Epithelial cell of esophagus (primary cell): ENCODE data around the gene KIF21A.

Experiments used
- DNase-seq: peaks from one replicate; pipeline ENCODE4 v3.0.0; 2010; ENCODE audit warnings: low read depth
- H3K4me3 ChIP-seq: 2 replicates; pipeline ENCODE4 v1.5.1; 2011; ENCODE audit warnings: mild to moderate bottlenecking, low read length, control low read depth
- TF ChIP-seq, protein P1 (sequence below): IDR thresholded peaks from 2 replicates; pipeline ENCODE4 v1.5.1; 2011; ENCODE audit warnings: low read depth, mild to moderate bottlenecking, low read length, control low read depth, inconsistent platforms; ENCODE audit not compliant: insufficient read depth; ENCODE audit errors: missing control alignments

The KIF21A gene

DNA sequence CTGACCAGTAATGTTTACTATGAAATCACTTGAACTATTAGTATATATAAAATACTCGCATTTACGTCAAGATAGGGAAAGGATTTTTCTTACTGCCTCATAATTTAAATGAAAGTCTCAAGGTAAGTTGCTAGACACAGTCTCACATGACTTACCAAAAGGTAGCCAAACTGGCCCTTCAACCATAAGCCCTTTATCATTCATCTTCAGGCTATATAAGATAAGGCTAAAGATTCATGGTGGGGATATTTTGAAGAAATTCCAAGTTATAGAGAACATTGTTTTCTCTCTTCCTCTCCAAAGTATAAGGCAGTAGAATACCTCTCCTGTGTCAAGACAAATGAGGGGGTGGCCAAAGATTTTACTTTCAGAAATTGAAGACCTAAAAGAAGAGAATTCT, 23.4 kb downstream of the KIF21A start:
- TF ChIP-seq, protein P1, sequence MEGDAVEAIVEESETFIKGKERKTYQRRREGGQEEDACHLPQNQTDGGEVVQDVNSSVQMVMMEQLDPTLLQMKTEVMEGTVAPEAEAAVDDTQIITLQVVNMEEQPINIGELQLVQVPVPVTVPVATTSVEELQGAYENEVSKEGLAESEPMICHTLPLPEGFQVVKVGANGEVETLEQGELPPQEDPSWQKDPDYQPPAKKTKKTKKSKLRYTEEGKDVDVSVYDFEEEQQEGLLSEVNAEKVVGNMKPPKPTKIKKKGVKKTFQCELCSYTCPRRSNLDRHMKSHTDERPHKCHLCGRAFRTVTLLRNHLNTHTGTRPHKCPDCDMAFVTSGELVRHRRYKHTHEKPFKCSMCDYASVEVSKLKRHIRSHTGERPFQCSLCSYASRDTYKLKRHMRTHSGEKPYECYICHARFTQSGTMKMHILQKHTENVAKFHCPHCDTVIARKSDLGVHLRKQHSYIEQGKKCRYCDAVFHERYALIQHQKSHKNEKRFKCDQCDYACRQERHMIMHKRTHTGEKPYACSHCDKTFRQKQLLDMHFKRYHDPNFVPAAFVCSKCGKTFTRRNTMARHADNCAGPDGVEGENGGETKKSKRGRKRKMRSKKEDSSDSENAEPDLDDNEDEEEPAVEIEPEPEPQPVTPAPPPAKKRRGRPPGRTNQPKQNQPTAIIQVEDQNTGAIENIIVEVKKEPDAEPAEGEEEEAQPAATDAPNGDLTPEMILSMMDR = no peak
- H3K4me3 ChIP-seq = no peak overlapping the region
- no peak for DNase-seq

DNA sequence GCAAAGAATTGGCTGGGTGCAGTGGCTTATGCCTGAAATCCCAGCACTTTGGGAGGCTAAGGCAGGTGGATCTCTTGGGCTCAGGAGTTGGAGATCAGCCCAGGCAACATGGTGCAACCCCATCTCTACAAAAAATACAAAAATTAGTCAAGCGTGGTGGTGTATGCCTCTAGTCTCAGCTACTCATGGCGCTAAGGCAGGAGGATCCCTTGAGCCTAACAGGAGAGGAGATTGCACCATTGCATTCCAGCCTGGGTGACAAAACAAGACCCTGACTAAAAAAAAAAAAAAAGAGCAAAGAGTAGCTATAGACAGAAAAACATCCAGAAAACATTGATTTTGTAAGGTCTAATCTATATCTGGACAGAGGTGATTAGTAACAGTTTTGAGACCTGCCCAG, 25.0 kb downstream of the KIF21A start:
- DNase-seq = peak; percentile 13
- no peak overlapping the region for H3K4me3 ChIP-seq
- TF ChIP-seq, protein P1 = no peak

DNA sequence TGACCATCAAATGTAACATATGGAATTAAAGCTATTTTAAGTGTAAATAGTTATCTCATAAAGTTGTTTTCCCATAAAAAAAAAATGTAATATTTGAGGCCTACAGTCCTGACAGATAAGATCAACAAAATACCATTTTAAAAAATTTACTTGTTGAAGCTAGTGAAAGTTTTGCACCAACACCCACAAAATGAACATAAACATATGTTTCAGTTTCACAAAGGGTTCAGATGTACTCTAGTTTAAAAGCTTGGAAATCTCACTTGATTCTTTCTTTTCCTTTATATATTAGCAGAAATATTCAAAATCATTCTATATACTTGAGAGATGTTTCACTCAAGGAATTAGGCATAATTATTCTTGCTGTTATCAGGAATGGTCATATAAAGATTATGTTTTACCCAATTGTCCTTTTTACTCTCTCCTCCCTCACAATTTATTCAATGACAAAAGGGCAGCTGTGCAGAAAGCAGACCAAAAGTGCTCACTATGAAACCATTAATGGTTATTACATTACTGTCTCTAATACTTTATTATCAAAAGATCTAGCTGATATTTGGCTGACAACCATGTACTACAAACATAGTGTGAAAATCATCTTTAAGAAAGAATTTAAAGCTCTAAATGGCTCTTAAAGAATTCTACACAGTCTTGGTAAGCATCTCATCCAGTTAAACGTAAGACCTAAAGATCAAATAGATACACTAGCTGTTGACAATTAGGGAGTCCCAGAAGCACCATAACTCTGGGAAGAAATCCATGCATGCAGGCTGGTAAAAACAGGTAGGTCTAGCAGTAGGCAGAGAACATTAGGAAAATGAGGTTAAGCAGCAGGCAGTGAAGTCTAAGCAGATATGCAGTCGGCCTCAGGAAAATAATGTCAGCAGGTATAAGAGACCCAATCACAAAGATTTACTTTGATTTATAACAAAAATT, 28.8 kb downstream of the KIF21A start:
- TF ChIP-seq, protein P1 = no peak
- no peak overlapping the region for H3K4me3 ChIP-seq
- DNase-seq = no peak

DNA sequence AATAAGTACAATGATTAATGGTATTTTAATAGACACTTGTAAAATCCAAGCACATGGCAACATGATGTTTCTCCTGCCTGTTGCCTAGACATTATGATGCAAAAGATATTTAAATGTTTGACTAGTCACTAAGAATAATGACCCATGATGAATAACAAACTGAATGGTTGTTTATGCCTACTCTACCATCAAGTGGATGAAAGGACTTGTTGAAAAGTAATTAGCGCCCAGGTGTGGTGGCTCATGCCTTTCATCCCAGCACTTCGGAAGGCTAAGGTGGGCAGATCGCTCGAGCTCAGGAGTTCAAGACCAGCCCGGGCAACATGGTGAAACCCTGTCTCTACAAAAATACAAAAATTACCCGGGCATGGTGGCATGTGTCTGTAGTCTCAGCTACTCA, 30.7 kb downstream of the KIF21A start:
- TF ChIP-seq, protein P1 = no peak
- H3K4me3 ChIP-seq = no peak overlapping the region

DNA sequence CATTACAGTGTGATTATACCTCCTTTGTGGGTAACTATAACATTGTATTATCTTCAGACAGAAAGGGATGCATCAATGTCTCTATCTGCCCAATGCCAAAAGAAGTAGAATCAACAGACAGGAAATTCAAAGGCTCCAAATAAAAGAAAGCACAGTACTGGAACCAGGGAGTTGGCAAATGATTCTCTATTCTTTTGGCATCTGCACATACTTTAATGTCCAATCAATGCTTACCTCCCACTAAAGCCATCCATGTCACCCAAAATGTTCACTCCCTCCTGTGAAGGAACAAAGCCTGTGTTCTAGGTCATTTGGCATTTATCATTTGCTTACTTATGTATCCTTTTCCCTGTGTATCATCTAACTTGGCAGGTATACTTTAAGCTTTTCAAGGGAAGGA, 36.7 kb downstream of the KIF21A start:
- H3K4me3 ChIP-seq = no peak overlapping the region
- no peak for DNase-seq
- TF ChIP-seq, protein P1 = no peak

More for the DNA sequence above, 30.7 kb downstream of the KIF21A start:
- DNase-seq = no peak

DNA sequence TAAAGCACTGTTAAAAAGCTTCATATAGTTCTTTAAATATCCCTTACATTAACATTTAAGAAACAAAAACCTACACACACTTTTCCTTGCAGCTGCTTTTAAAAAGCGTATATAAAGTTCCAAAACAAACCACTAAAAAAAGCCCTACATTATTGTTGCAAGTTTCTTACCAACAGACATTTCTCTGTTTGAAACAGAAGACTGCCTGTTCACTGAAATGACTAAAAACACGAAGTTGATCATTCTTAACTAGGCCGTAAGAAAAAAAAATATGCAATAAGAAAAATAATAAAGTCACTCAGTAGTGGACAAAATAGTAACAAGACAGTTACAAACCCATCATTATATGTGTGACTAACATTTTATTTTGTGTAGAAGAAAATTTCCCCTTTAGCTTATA, 37.3 kb downstream of the KIF21A start:
- no peak overlapping the region for H3K4me3 ChIP-seq
- TF ChIP-seq, protein P1 = no peak
- DNase-seq = no peak
